MM.1S (cell line): ENCODE measurements around the gene NLRC3.

ENCODE experiments used
- CTCF ChIP-seq: fragments of 300-600 bp; sonication (generic); IDR thresholded peaks from 2 replicates; pipeline ENCODE4 v1.5.1; 2016; ENCODE audit warnings: antibody characterized with exemption, low read length, mixed read lengths
- EZH2 ChIP-seq: fragments of 300-600 bp; sonication (generic); optimal IDR thresholded peaks from 2 replicates; pipeline ENCODE3; 2017; ENCODE audit warnings: low read depth, mild to moderate bottlenecking, antibody characterized with exemption, low read length, mixed read lengths

DNA sequence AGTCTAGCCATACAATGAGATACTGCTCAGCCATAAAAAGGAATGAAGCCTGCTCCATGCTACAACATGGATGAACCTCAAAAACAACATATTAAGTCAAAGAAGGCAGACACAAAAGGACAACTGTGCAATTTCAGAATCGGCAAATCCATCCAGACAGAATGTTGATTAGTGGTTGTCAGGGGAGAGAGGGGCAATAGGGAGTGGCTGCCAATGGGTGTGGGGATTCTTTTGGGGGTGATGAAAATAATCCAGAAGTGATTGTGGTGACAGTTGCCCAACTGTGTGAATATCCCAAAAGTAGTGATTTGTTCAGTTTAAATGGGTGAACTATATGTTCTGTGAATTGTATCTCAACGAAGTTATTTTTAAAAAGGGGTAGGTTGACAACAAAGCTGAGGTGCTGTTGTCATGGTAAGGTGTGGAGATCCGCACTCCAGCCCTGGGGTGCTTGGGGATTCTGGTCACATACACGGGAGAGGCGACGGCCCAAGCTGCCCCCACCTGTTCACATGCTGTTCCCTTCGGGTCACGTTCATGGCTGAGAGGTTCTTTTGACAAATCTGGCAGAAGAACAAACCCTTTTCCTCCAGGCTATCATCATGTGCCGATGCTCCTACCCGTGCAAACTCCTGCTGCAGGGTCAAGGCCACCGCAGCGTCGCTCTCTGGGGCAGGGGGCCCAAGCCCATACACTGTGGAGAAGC lies 24.6 kb upstream of the NLRC3 start:
- TF ChIP-seq CTCF, result no peak
- TF ChIP-seq EZH2, result no peak
